Caco-2 (cell line): ENCODE measurements around the gene ABCB4. TPM values are rescaled to one million over a fixed set of nuclear protein-coding genes. Genes with fewer than 3 reads are reported as not detected.

Experiments used
- BruUV-seq: library from RNA; stranded (reverse); fragments of 400-500 nt; replicated peaks from 2 replicates; lab custom pipeline; 2021; lab: Mats Ljungman, UMichigan
- CTCF ChIA-PET: fragments of 300-600 bp; sonication (Branson Sonifier 250); formaldehyde crosslinking; loops from one replicate; lab custom pipeline; 2022; ENCODE audit warnings: antibody characterized with exemption; lab: Charles Lee
- POLR2A ChIA-PET: fragments of 300-600 bp; sonication (Branson Sonifier 250); formaldehyde crosslinking; loops from one replicate; lab custom pipeline; 2022; ENCODE audit warnings: antibody characterized with exemption; lab: Charles Lee
- DNase-seq, 2 experiments: peaks; one replicate each; pipeline versions ENCODE4 v3.0.0 to v3.0.0-alpha.2; 2020 to 2022
- H3K27me3 ChIP-seq: replicated peaks from 2 replicates; pipeline ENCODE4 v1.6.0; 2011; ENCODE audit warnings: low read length; ENCODE audit not compliant: control insufficient read depth, insufficient read depth
- H3K36me3 ChIP-seq: 2 replicates; pipeline ENCODE4 v1.5.1; 2011; ENCODE audit warnings: low read length; ENCODE audit not compliant: control insufficient read depth, insufficient read depth
- H3K4me1 ChIP-seq: fragments of 250-450 bp; sonication (Bioruptor Pico); 2 replicates; pipeline ENCODE4 v1.5.1; 2020; ENCODE audit warnings: mild to moderate bottlenecking
- H3K4me3 ChIP-seq: 2 replicates; pipeline ENCODE4 v1.5.1; 2011; ENCODE audit warnings: low read depth, mild to moderate bottlenecking, control low read depth, low read length
- H3K9me3 ChIP-seq: fragments of 250-450 bp; sonication (Bioruptor Pico); 2 replicates; pipeline ENCODE4 v1.5.1; 2020; ENCODE audit warnings: mild to moderate bottlenecking, moderate library complexity
- H3K27ac Mint-ChIP-seq: one replicate; pipeline ENCODE4 v1.8.0; 2022; ENCODE audit warnings: mixed read lengths; ENCODE audit not compliant: unreplicated experiment
- H3K27me3 Mint-ChIP-seq: one replicate; pipeline ENCODE4 v1.8.0; 2022; ENCODE audit warnings: mixed read lengths; ENCODE audit not compliant: insufficient read depth, unreplicated experiment
- H3K36me3 Mint-ChIP-seq: one replicate; pipeline ENCODE4 v1.8.0; 2022; ENCODE audit warnings: mild to moderate bottlenecking, mixed read lengths; ENCODE audit not compliant: insufficient read depth, unreplicated experiment
- H3K4me1 Mint-ChIP-seq: one replicate; pipeline ENCODE4 v1.8.0; 2022; ENCODE audit warnings: low read depth, mixed read lengths; ENCODE audit not compliant: unreplicated experiment
- H3K4me3 Mint-ChIP-seq: one replicate; pipeline ENCODE4 v1.8.0; 2022; ENCODE audit warnings: mild to moderate bottlenecking, moderate library complexity, mixed read lengths; ENCODE audit not compliant: unreplicated experiment
- H3K9me3 Mint-ChIP-seq: one replicate; pipeline ENCODE4 v1.8.0; 2022; ENCODE audit warnings: mixed read lengths; ENCODE audit not compliant: unreplicated experiment
- intact Hi-C: fragments of 100-400 bp; cut with micrococcal nuclease; formaldehyde crosslinking; loops from one replicate; pipeline ENCODE4 v1.10.0; 2022; ENCODE audit not compliant: unreplicated experiment
- total RNA-seq: library from RNA; stranded (reverse); gene quantifications from 2 replicates; pipeline ENCODE4 v1.2.3, GENCODE V29; 2022
- TF ChIP-seq, protein P1 (sequence below), 2 experiments: fragments of 200-600 bp in 1 of 2; IDR thresholded peaks; 1 replicate in 1 of 2; 2 replicates in 1 of 2; pipeline versions ENCODE4 v1.5.1 to v1.8.0; 2011 to 2022; ENCODE audit warnings: antibody characterized with exemption in 1 of 2, control low read depth in 1 of 2, inconsistent platforms in 1 of 2, low read depth in 1 of 2, low read length in 1 of 2, mild to moderate bottlenecking in 1 of 2, moderate library complexity in 1 of 2; ENCODE audit not compliant: insufficient read depth in 1 of 2, severe bottlenecking in 1 of 2, unreplicated experiment in 1 of 2

The ABCB4 gene
- total RNA-seq, 1 experiment from 2014 or later = 0.18 TPM

GRCh38 chr7:87445897-87446296, 29.6 kb downstream of the ABCB4 start:
- no TSS peak for BruUV-seq
- POLR2A ChIA-PET = no interaction called here
- intact Hi-C loops = no loop called here

GRCh38 chr7:87435546-87435945, 39.9 kb downstream of the ABCB4 start:
- H3K4me3 Mint-ChIP-seq = no peak overlapping the region
- no peak overlapping the region for H3K27ac Mint-ChIP-seq
- Histone ChIP-seq H3K27me3 (no peaks in the 10 kb centered on the region), H3K4me1 (no peaks in the 10 kb centered on the region), H3K9me3 (no peaks in the 10 kb centered on the region), H3K4me3 (no peak overlapping the region), H3K36me3 (no peaks in the 10 kb centered on the region)
- ChIA-PET POLR2A (no interaction called here), CTCF (no interaction called here)
- H3K36me3 Mint-ChIP-seq = no peaks in the 10 kb centered on the region
- intact Hi-C loops = no loop called here
- no peaks in the 10 kb centered on the region for H3K4me1 Mint-ChIP-seq
- H3K27me3 Mint-ChIP-seq = no peaks in the 10 kb centered on the region
- no peak for DNase-seq
- H3K9me3 Mint-ChIP-seq = no peaks in the 10 kb centered on the region
- TF ChIP-seq, protein P1, sequence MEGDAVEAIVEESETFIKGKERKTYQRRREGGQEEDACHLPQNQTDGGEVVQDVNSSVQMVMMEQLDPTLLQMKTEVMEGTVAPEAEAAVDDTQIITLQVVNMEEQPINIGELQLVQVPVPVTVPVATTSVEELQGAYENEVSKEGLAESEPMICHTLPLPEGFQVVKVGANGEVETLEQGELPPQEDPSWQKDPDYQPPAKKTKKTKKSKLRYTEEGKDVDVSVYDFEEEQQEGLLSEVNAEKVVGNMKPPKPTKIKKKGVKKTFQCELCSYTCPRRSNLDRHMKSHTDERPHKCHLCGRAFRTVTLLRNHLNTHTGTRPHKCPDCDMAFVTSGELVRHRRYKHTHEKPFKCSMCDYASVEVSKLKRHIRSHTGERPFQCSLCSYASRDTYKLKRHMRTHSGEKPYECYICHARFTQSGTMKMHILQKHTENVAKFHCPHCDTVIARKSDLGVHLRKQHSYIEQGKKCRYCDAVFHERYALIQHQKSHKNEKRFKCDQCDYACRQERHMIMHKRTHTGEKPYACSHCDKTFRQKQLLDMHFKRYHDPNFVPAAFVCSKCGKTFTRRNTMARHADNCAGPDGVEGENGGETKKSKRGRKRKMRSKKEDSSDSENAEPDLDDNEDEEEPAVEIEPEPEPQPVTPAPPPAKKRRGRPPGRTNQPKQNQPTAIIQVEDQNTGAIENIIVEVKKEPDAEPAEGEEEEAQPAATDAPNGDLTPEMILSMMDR (IDR thresholded peaks at IDR 0.05; ENCODE audit: insufficient read depth in 1 of 2, low read depth in 1 of 2, low read length in 1 of 2, severe bottlenecking in 1 of 2, unreplicated experiment in 1 of 2) = no peak
- BruUV-seq = no TSS peak

More at GRCh38 chr7:87445897-87446296, 29.6 kb downstream of the ABCB4 start:
- Histone ChIP-seq H3K9me3 (no peaks in the 10 kb centered on the region), H3K27me3 (no peaks in the 10 kb centered on the region), H3K4me3 (no peak overlapping the region), H3K4me1 (no peaks in the 10 kb centered on the region), H3K36me3 (no peaks in the 10 kb centered on the region)
- CTCF ChIA-PET = no interaction called here
- Mint-ChIP-seq H3K27ac (no peak overlapping the region), H3K27me3 (no peaks in the 10 kb centered on the region), H3K36me3 (no peaks in the 10 kb centered on the region), H3K4me1 (no peaks in the 10 kb centered on the region), H3K4me3 (no peak overlapping the region), H3K9me3 (no peaks in the 10 kb centered on the region)
- TF ChIP-seq, protein P1 (IDR thresholded peaks at IDR 0.05; ENCODE audit: insufficient read depth in 1 of 2, low read depth in 1 of 2, low read length in 1 of 2, severe bottlenecking in 1 of 2, unreplicated experiment in 1 of 2) = no peak
- no peak for DNase-seq

DNA sequence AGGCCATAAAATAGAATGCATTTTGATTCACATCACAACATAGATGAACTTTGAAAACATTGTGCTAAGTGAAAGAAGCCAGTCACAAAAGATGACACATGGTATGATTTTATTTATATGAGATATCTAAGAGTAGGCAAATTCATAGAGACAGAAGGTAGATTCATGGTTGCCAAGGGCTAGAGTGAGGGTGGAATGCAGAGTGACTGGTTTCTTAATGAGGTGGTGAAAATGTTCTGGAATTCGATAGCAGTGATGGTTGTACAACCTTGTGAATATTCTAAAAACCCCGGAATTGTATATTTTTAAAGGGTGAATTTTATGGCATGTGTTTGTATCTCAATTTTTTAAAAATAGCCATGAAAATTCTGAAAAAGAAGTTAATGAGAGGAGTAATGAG, 42.9 kb downstream of the ABCB4 start:
- Histone ChIP-seq H3K4me1 (no peaks in the 10 kb centered on the region), H3K27me3 (no peaks in the 10 kb centered on the region), H3K4me3 (no peak overlapping the region), H3K9me3 (no peaks in the 10 kb centered on the region), H3K36me3 (no peaks in the 10 kb centered on the region)
- Mint-ChIP-seq H3K4me1 (no peaks in the 10 kb centered on the region), H3K9me3 (no peaks in the 10 kb centered on the region), H3K27ac (no peak overlapping the region), H3K36me3 (no peaks in the 10 kb centered on the region), H3K27me3 (no peaks in the 10 kb centered on the region), H3K4me3 (no peak overlapping the region)
- no TSS peak for BruUV-seq
- no peak for DNase-seq
- TF ChIP-seq, protein P1 (IDR thresholded peaks at IDR 0.05; ENCODE audit: insufficient read depth in 1 of 2, low read depth in 1 of 2, low read length in 1 of 2, severe bottlenecking in 1 of 2, unreplicated experiment in 1 of 2) = no peak
- intact Hi-C loops = no loop called here
- ChIA-PET POLR2A (no interaction called here), CTCF (no interaction called here)
